ENCODE results near the gene AIG1. TPM values are rescaled to one million over a fixed set of nuclear protein-coding genes. Genes with fewer than 3 reads are reported as not detected.

The AIG1 gene
- 26.5 and 40.5 TPM in 2 replicates for total RNA-seq

GRCh38 chr6:143060806-143061596, at the start of gene AIG1:
AIG1 (plus strand) TSS chr6:143060889; CDS start chr6:143060926, 37 bp downstream.

Other genes starting within 250 kb of the AIG1 start
- gene HIVEP2, start 115.7 kb upstream of the AIG1 start, total RNA-seq, result 25.2 and 38.2 TPM in 2 replicates

Data from placental pericyte (primary cell).